GM19238 (cell line): ENCODE measurements around the gene CPSF3.

Experiments
- DNase-seq: peaks from one replicate; pipeline ENCODE4 v3.0.0; 2011; ENCODE audit warnings: low spot score; ENCODE audit not compliant: insufficient read length

CPSF3 gene

GRCh38 chr2:9417725-9418124 is 5.7 kb upstream of the CPSF3 start:
- no peak for DNase-seq

GRCh38 chr2:9418746-9419145 is 4.7 kb upstream of the CPSF3 start:
- no peak for DNase-seq

GRCh38 chr2:9419541-9419940 is 3.9 kb upstream of the CPSF3 start:
- DNase-seq = no peak

- no peak for DNase-seq
Measured at GRCh38 chr2:9420495-9420894, 3.0 kb upstream of the CPSF3 start.

- peak; percentile 41 for DNase-seq
Measured at GRCh38 chr2:9422321-9423099, 944 bp upstream of the CPSF3 start.

- DNase-seq = no peak
Measured at GRCh38 chr2:9423922-9424272, 443 bp downstream of the CPSF3 start.

GRCh38 chr2:9424447-9425164 is 1.2 kb downstream of the CPSF3 start:
- DNase-seq = no peak

- DNase-seq = no peak
Measured at GRCh38 chr2:9428965-9429577, 5.6 kb downstream of the CPSF3 start.

GRCh38 chr2:9430316-9431293 is 7.2 kb downstream of the CPSF3 start:
- no peak for DNase-seq

GRCh38 chr2:9434489-9434888 is 11.0 kb downstream of the CPSF3 start:
- no peak for DNase-seq

GRCh38 chr2:9439536-9439935 is 16.1 kb downstream of the CPSF3 start:
- DNase-seq = no peak

- DNase-seq = no peak
Measured at GRCh38 chr2:9440058-9440727, 16.7 kb downstream of the CPSF3 start.

- DNase-seq = no peak
Measured at GRCh38 chr2:9441556-9441955, 18.1 kb downstream of the CPSF3 start.

- DNase-seq = no peak
Measured at GRCh38 chr2:9443526-9443925, 20.1 kb downstream of the CPSF3 start.

- DNase-seq = no peak
Measured at GRCh38 chr2:9445089-9445488, 21.6 kb downstream of the CPSF3 start.

- DNase-seq = no peak
Measured at GRCh38 chr2:9451231-9451630, 27.8 kb downstream of the CPSF3 start.

GRCh38 chr2:9460441-9461017 is 37.1 kb downstream of the CPSF3 start:
- DNase-seq = no peak

GRCh38 chr2:9461079-9461478 is 37.6 kb downstream of the CPSF3 start:
- DNase-seq = no peak

- DNase-seq = no peak
Measured at GRCh38 chr2:9462313-9462712, 38.9 kb downstream of the CPSF3 start.

- DNase-seq = no peak
Measured at GRCh38 chr2:9462886-9463697, 39.6 kb downstream of the CPSF3 start.
